Astrocyte (in vitro differentiated cells and primary cell): ENCODE results near the gene IQCH.

Experiments used
- EZH2 ChIP-seq: IDR thresholded peaks from 2 replicates; pipeline ENCODE4 v1.6.1; 2012; ENCODE audit warnings: mild to moderate bottlenecking, low read length, inconsistent platforms; ENCODE audit not compliant: insufficient read depth
- TF ChIP-seq, protein P1 (sequence below): IDR thresholded peaks from 2 replicates; pipeline ENCODE4 v1.5.1; 2011; ENCODE audit warnings: low read depth, mild to moderate bottlenecking, inconsistent platforms, low read length, moderate library complexity; ENCODE audit not compliant: insufficient read depth

- TF ChIP-seq, protein P1, sequence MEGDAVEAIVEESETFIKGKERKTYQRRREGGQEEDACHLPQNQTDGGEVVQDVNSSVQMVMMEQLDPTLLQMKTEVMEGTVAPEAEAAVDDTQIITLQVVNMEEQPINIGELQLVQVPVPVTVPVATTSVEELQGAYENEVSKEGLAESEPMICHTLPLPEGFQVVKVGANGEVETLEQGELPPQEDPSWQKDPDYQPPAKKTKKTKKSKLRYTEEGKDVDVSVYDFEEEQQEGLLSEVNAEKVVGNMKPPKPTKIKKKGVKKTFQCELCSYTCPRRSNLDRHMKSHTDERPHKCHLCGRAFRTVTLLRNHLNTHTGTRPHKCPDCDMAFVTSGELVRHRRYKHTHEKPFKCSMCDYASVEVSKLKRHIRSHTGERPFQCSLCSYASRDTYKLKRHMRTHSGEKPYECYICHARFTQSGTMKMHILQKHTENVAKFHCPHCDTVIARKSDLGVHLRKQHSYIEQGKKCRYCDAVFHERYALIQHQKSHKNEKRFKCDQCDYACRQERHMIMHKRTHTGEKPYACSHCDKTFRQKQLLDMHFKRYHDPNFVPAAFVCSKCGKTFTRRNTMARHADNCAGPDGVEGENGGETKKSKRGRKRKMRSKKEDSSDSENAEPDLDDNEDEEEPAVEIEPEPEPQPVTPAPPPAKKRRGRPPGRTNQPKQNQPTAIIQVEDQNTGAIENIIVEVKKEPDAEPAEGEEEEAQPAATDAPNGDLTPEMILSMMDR, result no peak
- no peak for TF ChIP-seq EZH2
These were observed 105.0 kb downstream of the IQCH start for GRCh38 chr15:67359431-67360079.
